Measurements from ENCODE around the gene ANO3.

Gene ANO3

GRCh38 chr11:26348776-26349175 is 16.8 kb downstream of the ANO3 start:
- no peaks in the 10 kb centered on the region for H3K27me3 ChIP-seq (ENCODE audit: control insufficient read depth in 2 of 2, insufficient read depth in 2 of 2, low read length in 2 of 2)
- H3K9me3 ChIP-seq (ENCODE audit: control insufficient read depth in 2 of 2, low read length in 2 of 2): no peaks in the 10 kb centered on the region
- H3K4me1 ChIP-seq (ENCODE audit: control insufficient read depth in 2 of 2, insufficient read depth in 2 of 2, low read length in 2 of 2): no peaks in the 10 kb centered on the region
- H3K27ac ChIP-seq (ENCODE audit: low read depth in 2 of 2, low read length in 2 of 2): no peak overlapping the region
- H3K9ac ChIP-seq (ENCODE audit: low read depth in 1 of 2, low read length in 2 of 2): no peak overlapping the region
- no peaks in the 10 kb centered on the region for H3K36me3 ChIP-seq (ENCODE audit: control insufficient read depth in 2 of 2, insufficient read depth in 2 of 2, low read length in 2 of 2)
- H3K4me3 ChIP-seq (ENCODE audit: low read length in 2 of 2): no peak overlapping the region

GRCh38 chr11:26350002-26350401 is 18.1 kb downstream of the ANO3 start:
- no peaks in the 10 kb centered on the region for H3K9me3 ChIP-seq (ENCODE audit: control insufficient read depth in 2 of 2, low read length in 2 of 2)
- H3K27ac ChIP-seq (ENCODE audit: low read depth in 2 of 2, low read length in 2 of 2): no peak overlapping the region
- H3K36me3 ChIP-seq (ENCODE audit: control insufficient read depth in 2 of 2, insufficient read depth in 2 of 2, low read length in 2 of 2): no peaks in the 10 kb centered on the region
- no peaks in the 10 kb centered on the region for H3K27me3 ChIP-seq (ENCODE audit: control insufficient read depth in 2 of 2, insufficient read depth in 2 of 2, low read length in 2 of 2)
- no peaks in the 10 kb centered on the region for H3K4me1 ChIP-seq (ENCODE audit: control insufficient read depth in 2 of 2, insufficient read depth in 2 of 2, low read length in 2 of 2)
- no peak overlapping the region for H3K4me3 ChIP-seq (ENCODE audit: low read length in 2 of 2)
- no peak overlapping the region for H3K9ac ChIP-seq (ENCODE audit: low read depth in 1 of 2, low read length in 2 of 2)

DNA sequence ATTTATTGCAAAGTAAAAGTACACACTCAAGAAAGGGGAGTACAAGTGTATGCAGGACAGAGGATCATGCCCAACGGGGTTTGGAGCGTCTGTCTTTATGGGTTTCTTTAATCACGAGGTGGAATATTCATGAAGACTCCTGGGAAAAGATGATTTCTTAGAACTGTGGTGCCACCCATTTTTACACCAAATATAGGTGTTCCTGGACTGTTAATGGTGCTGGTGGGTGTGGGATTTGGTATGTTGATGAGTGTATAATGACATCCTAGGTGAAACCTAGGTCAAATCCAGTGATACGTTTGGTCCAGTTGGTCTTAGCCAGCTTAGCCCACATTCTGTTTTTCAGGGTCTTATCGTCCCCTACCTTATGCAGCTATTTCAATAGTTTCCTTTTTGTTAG is 21.1 kb downstream of the ANO3 start:
- no peaks in the 10 kb centered on the region for H3K9me3 ChIP-seq (ENCODE audit: control insufficient read depth in 2 of 2, low read length in 2 of 2)
- no peak overlapping the region for H3K4me3 ChIP-seq (ENCODE audit: low read length in 2 of 2)
- no peaks in the 10 kb centered on the region for H3K27me3 ChIP-seq (ENCODE audit: control insufficient read depth in 2 of 2, insufficient read depth in 2 of 2, low read length in 2 of 2)
- H3K36me3 ChIP-seq (ENCODE audit: control insufficient read depth in 2 of 2, insufficient read depth in 2 of 2, low read length in 2 of 2): no peaks in the 10 kb centered on the region
- no peak overlapping the region for H3K27ac ChIP-seq (ENCODE audit: low read depth in 2 of 2, low read length in 2 of 2)
- H3K9ac ChIP-seq (ENCODE audit: low read depth in 1 of 2, low read length in 2 of 2): no peak overlapping the region
- no peaks in the 10 kb centered on the region for H3K4me1 ChIP-seq (ENCODE audit: control insufficient read depth in 2 of 2, insufficient read depth in 2 of 2, low read length in 2 of 2)

DNA sequence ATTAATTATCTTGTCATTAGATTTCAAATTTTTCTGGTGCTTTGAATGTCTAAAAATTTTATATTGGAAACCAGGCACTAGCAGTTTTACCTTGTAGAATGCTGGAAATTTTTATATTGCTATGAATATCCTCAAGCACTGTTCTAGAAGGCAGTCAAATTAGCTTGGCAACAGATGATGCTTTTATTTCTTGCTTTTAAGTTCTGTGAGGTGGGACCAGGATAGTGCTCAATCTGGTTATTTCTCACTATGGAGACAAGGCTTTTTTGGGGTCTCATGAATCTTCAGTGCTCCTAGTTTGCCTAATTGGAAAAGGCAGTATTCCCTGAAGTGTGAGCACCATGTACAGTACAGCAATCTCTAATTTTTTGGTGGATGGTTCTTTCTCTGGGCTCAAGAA is 27.1 kb downstream of the ANO3 start:
- Histone ChIP-seq H3K4me1 (ENCODE audit: control insufficient read depth in 2 of 2, insufficient read depth in 2 of 2, low read length in 2 of 2) (no peaks in the 10 kb centered on the region), H3K9ac (ENCODE audit: low read depth in 1 of 2, low read length in 2 of 2) (no peak overlapping the region), H3K27me3 (ENCODE audit: control insufficient read depth in 2 of 2, insufficient read depth in 2 of 2, low read length in 2 of 2) (no peaks in the 10 kb centered on the region), H3K27ac (ENCODE audit: low read depth in 2 of 2, low read length in 2 of 2) (no peak overlapping the region), H3K4me3 (ENCODE audit: low read length in 2 of 2) (no peak overlapping the region), H3K9me3 (ENCODE audit: control insufficient read depth in 2 of 2, low read length in 2 of 2) (no peaks in the 10 kb centered on the region), H3K36me3 (ENCODE audit: control insufficient read depth in 2 of 2, insufficient read depth in 2 of 2, low read length in 2 of 2) (no peaks in the 10 kb centered on the region)

- Histone ChIP-seq H3K27ac (ENCODE audit: low read depth in 2 of 2, low read length in 2 of 2) (no peak overlapping the region), H3K36me3 (ENCODE audit: control insufficient read depth in 2 of 2, insufficient read depth in 2 of 2, low read length in 2 of 2) (no peaks in the 10 kb centered on the region), H3K9ac (ENCODE audit: low read depth in 1 of 2, low read length in 2 of 2) (no peak overlapping the region), H3K4me3 (ENCODE audit: low read length in 2 of 2) (no peak overlapping the region), H3K27me3 (ENCODE audit: control insufficient read depth in 2 of 2, insufficient read depth in 2 of 2, low read length in 2 of 2) (no peaks in the 10 kb centered on the region), H3K9me3 (ENCODE audit: control insufficient read depth in 2 of 2, low read length in 2 of 2) (peaks cover 0 to 4% of the 10 kb centered on the region in 2 donors), H3K4me1 (ENCODE audit: control insufficient read depth in 2 of 2, insufficient read depth in 2 of 2, low read length in 2 of 2) (no peaks in the 10 kb centered on the region)
These were observed 33.4 kb downstream of the ANO3 start for GRCh38 chr11:26365284-26365683.

- Histone ChIP-seq H3K9me3 (ENCODE audit: control insufficient read depth in 2 of 2, low read length in 2 of 2) (no peaks in the 10 kb centered on the region), H3K27ac (ENCODE audit: low read depth in 2 of 2, low read length in 2 of 2) (no peak overlapping the region), H3K4me3 (ENCODE audit: low read length in 2 of 2) (no peak overlapping the region), H3K9ac (ENCODE audit: low read depth in 1 of 2, low read length in 2 of 2) (no peak overlapping the region), H3K36me3 (ENCODE audit: control insufficient read depth in 2 of 2, insufficient read depth in 2 of 2, low read length in 2 of 2) (no peaks in the 10 kb centered on the region), H3K4me1 (ENCODE audit: control insufficient read depth in 2 of 2, insufficient read depth in 2 of 2, low read length in 2 of 2) (no peaks in the 10 kb centered on the region), H3K27me3 (ENCODE audit: control insufficient read depth in 2 of 2, insufficient read depth in 2 of 2, low read length in 2 of 2) (no peaks in the 10 kb centered on the region)
These were observed 45.7 kb downstream of the ANO3 start for GRCh38 chr11:26377619-26378018.

DNA sequence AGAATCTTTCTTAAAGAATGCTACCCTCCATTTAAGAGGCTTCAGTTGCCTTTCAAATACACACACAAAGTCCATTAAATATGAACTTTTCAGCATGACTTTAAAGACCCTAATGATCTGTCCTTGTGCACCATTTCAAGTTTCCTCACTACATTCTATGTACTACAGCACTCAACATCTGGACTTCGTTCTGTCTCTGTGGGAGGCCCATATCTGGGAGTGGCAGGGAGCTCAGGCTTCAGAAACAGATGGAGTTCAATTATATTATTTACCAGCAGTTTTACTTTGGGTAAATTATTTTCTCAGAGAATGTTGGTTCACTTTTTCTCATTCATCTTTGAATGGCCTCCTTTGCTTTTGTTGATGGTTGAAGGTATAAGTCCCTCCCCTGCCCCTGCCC is 67.4 kb downstream of the ANO3 start:
- Histone ChIP-seq H3K27ac (ENCODE audit: low read depth in 2 of 2, low read length in 2 of 2) (no peak overlapping the region), H3K27me3 (ENCODE audit: control insufficient read depth in 2 of 2, insufficient read depth in 2 of 2, low read length in 2 of 2) (no peaks in the 10 kb centered on the region), H3K9ac (ENCODE audit: low read depth in 1 of 2, low read length in 2 of 2) (no peak overlapping the region), H3K4me1 (ENCODE audit: control insufficient read depth in 2 of 2, insufficient read depth in 2 of 2, low read length in 2 of 2) (no peaks in the 10 kb centered on the region), H3K9me3 (ENCODE audit: control insufficient read depth in 2 of 2, low read length in 2 of 2) (no peaks in the 10 kb centered on the region), H3K4me3 (ENCODE audit: low read length in 2 of 2) (no peak overlapping the region), H3K36me3 (ENCODE audit: control insufficient read depth in 2 of 2, insufficient read depth in 2 of 2, low read length in 2 of 2) (no peaks in the 10 kb centered on the region)

DNA sequence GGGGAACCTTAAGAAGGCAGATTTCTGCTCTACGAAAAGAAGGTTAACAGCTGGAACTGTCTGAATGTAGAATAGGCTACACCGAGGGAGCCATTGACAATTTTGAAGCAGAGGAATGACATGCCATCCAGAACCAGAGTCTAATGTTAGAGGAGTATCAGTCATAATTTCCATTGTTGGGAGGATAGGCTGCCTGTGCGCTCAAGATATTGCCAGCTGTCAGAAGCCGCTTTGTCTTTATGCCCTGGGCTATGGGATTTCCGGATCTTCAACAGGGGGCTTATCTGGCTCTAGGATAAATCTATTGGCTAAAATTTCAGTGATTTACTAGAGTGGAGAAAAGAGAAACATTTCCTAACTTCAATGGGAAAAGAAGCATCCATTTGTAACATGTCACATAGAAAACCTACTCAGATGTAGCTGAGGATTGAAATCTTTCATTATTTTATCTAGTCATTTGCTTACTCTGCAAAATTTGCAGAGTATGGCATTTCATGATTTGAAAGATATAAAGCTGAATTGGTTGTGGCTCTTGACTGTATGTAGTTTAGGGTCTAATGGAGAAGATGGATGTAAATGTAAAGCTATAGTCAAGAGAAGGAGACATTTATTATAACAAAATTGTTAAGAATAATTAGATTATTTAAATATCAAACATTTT is 78.9 kb downstream of the ANO3 start:
- no peak overlapping the region for H3K9ac ChIP-seq (ENCODE audit: low read depth in 1 of 2, low read length in 2 of 2)
- no peaks in the 10 kb centered on the region for H3K36me3 ChIP-seq (ENCODE audit: control insufficient read depth in 2 of 2, insufficient read depth in 2 of 2, low read length in 2 of 2)
- H3K4me1 ChIP-seq (ENCODE audit: control insufficient read depth in 2 of 2, insufficient read depth in 2 of 2, low read length in 2 of 2): no peaks in the 10 kb centered on the region
- no peaks in the 10 kb centered on the region for H3K9me3 ChIP-seq (ENCODE audit: control insufficient read depth in 2 of 2, low read length in 2 of 2)
- no peaks in the 10 kb centered on the region for H3K27me3 ChIP-seq (ENCODE audit: control insufficient read depth in 2 of 2, insufficient read depth in 2 of 2, low read length in 2 of 2)
- H3K27ac ChIP-seq (ENCODE audit: low read depth in 2 of 2, low read length in 2 of 2): no peak overlapping the region
- H3K4me3 ChIP-seq (ENCODE audit: low read length in 2 of 2): no peak overlapping the region

GRCh38 chr11:26412955-26413354 is 81.0 kb downstream of the ANO3 start:
- no peak overlapping the region for H3K9ac ChIP-seq (ENCODE audit: low read depth in 1 of 2, low read length in 2 of 2)
- no peak overlapping the region for H3K4me3 ChIP-seq (ENCODE audit: low read length in 2 of 2)
- H3K4me1 ChIP-seq (ENCODE audit: control insufficient read depth in 2 of 2, insufficient read depth in 2 of 2, low read length in 2 of 2): no peaks in the 10 kb centered on the region
- H3K36me3 ChIP-seq (ENCODE audit: control insufficient read depth in 2 of 2, insufficient read depth in 2 of 2, low read length in 2 of 2): no peaks in the 10 kb centered on the region
- H3K9me3 ChIP-seq (ENCODE audit: control insufficient read depth in 2 of 2, low read length in 2 of 2): no peaks in the 10 kb centered on the region
- H3K27ac ChIP-seq (ENCODE audit: low read depth in 2 of 2, low read length in 2 of 2): no peak overlapping the region
- H3K27me3 ChIP-seq (ENCODE audit: control insufficient read depth in 2 of 2, insufficient read depth in 2 of 2, low read length in 2 of 2): no peaks in the 10 kb centered on the region

GRCh38 chr11:26418386-26418912 is 86.5 kb downstream of the ANO3 start:
- Histone ChIP-seq H3K4me3 (ENCODE audit: low read length in 2 of 2) (no peak overlapping the region), H3K36me3 (ENCODE audit: control insufficient read depth in 2 of 2, insufficient read depth in 2 of 2, low read length in 2 of 2) (no peaks in the 10 kb centered on the region), H3K9me3 (ENCODE audit: control insufficient read depth in 2 of 2, low read length in 2 of 2) (no peaks in the 10 kb centered on the region), H3K4me1 (ENCODE audit: control insufficient read depth in 2 of 2, insufficient read depth in 2 of 2, low read length in 2 of 2) (no peaks in the 10 kb centered on the region), H3K9ac (ENCODE audit: low read depth in 1 of 2, low read length in 2 of 2) (no peak overlapping the region), H3K27ac (ENCODE audit: low read depth in 2 of 2, low read length in 2 of 2) (no peak overlapping the region), H3K27me3 (ENCODE audit: control insufficient read depth in 2 of 2, insufficient read depth in 2 of 2, low read length in 2 of 2) (no peaks in the 10 kb centered on the region)

Data from mucosa of rectum (tissue), 2 donors.